Neuronal stem cell (in vitro differentiated cells): Measurements from ENCODE around the gene ROBO1.

Source experiments
- DNase-seq: peaks from one replicate; pipeline ENCODE4 v3.0.0-alpha.2; 2013; ENCODE audit warnings: low spot score
- H2AFZ ChIP-seq: one replicate; pipeline ENCODE4 v1.6.1; 2013; ENCODE audit warnings: mild to moderate bottlenecking, low read length, inconsistent platforms
- H2AK5ac ChIP-seq: 2 replicates; pipeline ENCODE4 v1.6.1; 2013; ENCODE audit warnings: low read depth, mild to moderate bottlenecking, inconsistent platforms, low read length, moderate library complexity, mixed read lengths
- H2BK120ac ChIP-seq: 2 replicates; pipeline ENCODE4 v1.6.1; 2013; ENCODE audit warnings: low read depth, mild to moderate bottlenecking, inconsistent platforms, low read length, moderate library complexity, mixed read lengths
- H2BK12ac ChIP-seq: one replicate; pipeline ENCODE4 v1.6.1; 2013; ENCODE audit warnings: low read length, inconsistent platforms
- H2BK15ac ChIP-seq: 2 replicates; pipeline ENCODE4 v1.6.1; 2013; ENCODE audit warnings: mild to moderate bottlenecking, low read length, inconsistent platforms, mixed read lengths
- H2BK5ac ChIP-seq: one replicate; pipeline ENCODE4 v1.6.1; 2013; ENCODE audit warnings: inconsistent platforms, mild to moderate bottlenecking, low read length, moderate library complexity
- H3K14ac ChIP-seq: one replicate; pipeline ENCODE4 v1.6.1; 2013; ENCODE audit warnings: low read length, inconsistent platforms
- H3K18ac ChIP-seq: 2 replicates; pipeline ENCODE4 v1.6.1; 2013; ENCODE audit warnings: low read length, inconsistent platforms
- H3K23ac ChIP-seq: 2 replicates; pipeline ENCODE4 v1.6.1; 2013; ENCODE audit warnings: low read depth, mild to moderate bottlenecking, mixed read lengths, low read length, inconsistent platforms; ENCODE audit not compliant: poor library complexity
- H3K27ac ChIP-seq: replicated peaks from 3 replicates; pipeline ENCODE4 v1.5.1; 2013; ENCODE audit warnings: low read length, inconsistent platforms
- H3K27me3 ChIP-seq, 3 experiments: 2 replicates each; pipeline ENCODE4 v1.6.1; 2013; ENCODE audit warnings: low read length in 3 of 3, mild to moderate bottlenecking in 2 of 3, inconsistent platforms in 1 of 3, low read depth in 1 of 3, mixed read lengths in 1 of 3, moderate library complexity in 1 of 3; ENCODE audit not compliant: control insufficient read depth in 3 of 3, insufficient read depth in 3 of 3
- H3K36me3 ChIP-seq, 2 donors: replicated peaks in 1 of 2; 2 replicates each; pipeline ENCODE4 v1.6.1; 2013; ENCODE audit warnings: low read length in 2 of 2; ENCODE audit not compliant: control insufficient read depth in 2 of 2, insufficient read depth in 2 of 2
- H3K4ac ChIP-seq: 2 replicates; pipeline ENCODE4 v1.6.1; 2013; ENCODE audit warnings: inconsistent platforms, mild to moderate bottlenecking, low read length, moderate library complexity
- H3K4me1 ChIP-seq, 2 donors: 1 replicate in 1 of 2; 2 replicates in 1 of 2; pipeline ENCODE4 v1.6.1; 2013; ENCODE audit warnings: low read length in 2 of 2, low read depth in 1 of 2; ENCODE audit not compliant: control insufficient read depth in 2 of 2, insufficient read depth in 1 of 2
- H3K4me2 ChIP-seq: one replicate; pipeline ENCODE4 v1.6.1; 2013; ENCODE audit warnings: mild to moderate bottlenecking, low read length, inconsistent platforms; ENCODE audit not compliant: insufficient read depth, poor library complexity, severe bottlenecking
- H3K4me3 ChIP-seq, 2 donors: 2 replicates each; pipeline ENCODE4 v1.5.1; 2013; ENCODE audit warnings: low read length in 2 of 2, mild to moderate bottlenecking in 2 of 2, inconsistent platforms in 1 of 2, moderate library complexity in 1 of 2
- H3K79me1 ChIP-seq: one replicate; pipeline ENCODE4 v1.6.1; 2013; ENCODE audit warnings: low read depth, mild to moderate bottlenecking, inconsistent platforms, low read length, moderate library complexity
- H3K9ac ChIP-seq: one replicate; pipeline ENCODE4 v1.6.1; 2013; ENCODE audit warnings: mild to moderate bottlenecking, low read depth, low read length, inconsistent platforms; ENCODE audit not compliant: poor library complexity
- H3K9me3 ChIP-seq, 2 donors: replicated peaks in 1 of 2; 2 replicates each; pipeline versions ENCODE3 to v1.6.1; 2013; ENCODE audit warnings: low read length in 2 of 2, mild to moderate bottlenecking in 2 of 2, inconsistent platforms in 1 of 2, low read depth in 1 of 2, mixed read lengths in 1 of 2, moderate library complexity in 1 of 2; ENCODE audit not compliant: control insufficient read depth in 2 of 2, insufficient read depth in 1 of 2
- H4K8ac ChIP-seq: one replicate; pipeline ENCODE4 v1.6.1; 2013; ENCODE audit warnings: low read depth, mild to moderate bottlenecking, inconsistent platforms, low read length, moderate library complexity
- H4K91ac ChIP-seq: one replicate; pipeline ENCODE4 v1.6.1; 2013; ENCODE audit warnings: low read length, low read depth, mild to moderate bottlenecking, inconsistent platforms; ENCODE audit not compliant: poor library complexity
- WGBS, 2 donors: extraction: QIAGEN DNeasy Blood & Tissue Kit; methylation state at CpG; one replicate each; pipeline ENCODE4 v1.1.7; 2013; ENCODE audit warnings: missing lambda C conversion rate in 2 of 2, mixed read lengths in 1 of 2; ENCODE audit not compliant: insufficient read length in 2 of 2, insufficient replicate concordance in 1 of 2; ENCODE audit errors: extremely low coverage in 2 of 2; 5-methylcytosine and 5-hydroxymethylcytosine counted together

ROBO1 gene

DNA sequence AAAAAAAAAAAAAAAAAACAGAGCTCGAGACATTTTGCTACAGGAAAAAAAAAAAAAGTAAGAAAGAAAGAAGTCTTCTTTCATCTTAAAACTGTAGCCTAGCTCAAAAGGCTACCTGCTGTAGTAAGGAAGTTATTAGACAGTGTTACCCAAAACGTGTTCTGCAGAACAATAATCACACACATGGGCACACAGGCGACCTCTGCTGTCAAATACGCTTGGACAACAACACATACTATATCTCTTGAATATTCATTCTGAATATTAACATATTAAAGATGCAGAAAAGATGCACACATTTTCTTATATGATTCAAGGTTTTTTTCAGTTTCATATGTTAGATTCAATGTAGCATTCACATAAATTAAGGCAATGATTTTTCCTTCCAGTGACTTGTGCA is 215.8 kb downstream of the ROBO1 start:
- Histone ChIP-seq H2BK15ac (no peak overlapping the region), H3K79me1 (no peaks in the 10 kb centered on the region), H3K27ac (no peak overlapping the region), H2BK120ac (no peak overlapping the region), H3K36me3 (no peaks in the 10 kb centered on the region), H3K18ac (no peak overlapping the region), H2BK5ac (no peak overlapping the region), H3K27me3 (no peaks in the 10 kb centered on the region), H3K23ac (no peak overlapping the region), H3K4me2 (no peak overlapping the region), H3K9ac (no peak overlapping the region), H2AK5ac (no peak overlapping the region), H2BK12ac (no peak overlapping the region), H3K9me3 (no peaks in the 10 kb centered on the region), H4K8ac (no peak overlapping the region), H3K4ac (no peak overlapping the region), H4K91ac (no peak overlapping the region), H3K4me1 (no peaks in the 10 kb centered on the region), H3K14ac (no peak overlapping the region), H3K4me3 (no peak overlapping the region), H2AFZ (no peak overlapping the region)
- no peak for DNase-seq
- no CpG with 5 or more reads among the region's 4 CpGs for WGBS, 2 donors

DNA sequence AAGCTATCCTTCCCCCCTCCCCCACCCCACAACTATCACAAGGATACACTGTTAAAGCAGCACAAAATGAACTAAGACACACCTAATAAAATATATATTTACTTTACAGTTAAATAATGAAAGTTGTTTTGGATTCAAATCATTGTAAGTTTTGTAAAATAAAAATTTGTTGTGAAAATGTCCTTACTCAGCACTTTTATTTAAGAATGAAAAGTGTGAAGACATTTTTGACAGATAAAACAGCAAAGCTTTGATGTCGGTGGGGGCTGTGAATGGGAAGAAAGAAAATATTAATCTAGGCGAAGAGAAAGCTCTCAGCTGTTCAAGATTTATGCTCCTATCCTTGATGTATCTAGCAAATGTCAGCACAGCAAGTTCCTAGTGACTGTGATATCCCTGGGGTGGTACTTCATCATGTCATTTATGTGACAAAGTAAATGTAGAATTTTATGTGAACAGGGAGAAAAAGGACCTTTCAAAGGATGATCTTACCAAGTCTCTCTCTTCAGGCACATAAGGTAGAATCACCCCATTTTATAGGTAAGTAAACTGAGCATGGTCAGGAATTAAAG is 216.4 kb downstream of the ROBO1 start:
- H2BK15ac ChIP-seq = no peak overlapping the region
- H2BK12ac ChIP-seq = no peak overlapping the region
- no peak overlapping the region for H3K4me3 ChIP-seq
- no peaks in the 10 kb centered on the region for H3K27me3 ChIP-seq
- no peak overlapping the region for H4K8ac ChIP-seq
- no peak overlapping the region for H3K14ac ChIP-seq
- no peak overlapping the region for H3K4ac ChIP-seq
- WGBS, 2 donors = no CpG with 5 or more reads among the region's 2 CpGs
- H3K23ac ChIP-seq = no peak overlapping the region
- no peaks in the 10 kb centered on the region for H3K9me3 ChIP-seq
- DNase-seq = no peak
- H2AFZ ChIP-seq = no peak overlapping the region
- no peak overlapping the region for H3K27ac ChIP-seq
- no peak overlapping the region for H4K91ac ChIP-seq
- H3K4me2 ChIP-seq = no peak overlapping the region
- H2AK5ac ChIP-seq = no peak overlapping the region
- H3K18ac ChIP-seq = no peak overlapping the region
- H2BK5ac ChIP-seq = no peak overlapping the region
- H3K4me1 ChIP-seq = no peaks in the 10 kb centered on the region
- H3K36me3 ChIP-seq = no peaks in the 10 kb centered on the region
- H2BK120ac ChIP-seq = no peak overlapping the region
- H3K9ac ChIP-seq = no peak overlapping the region
- no peaks in the 10 kb centered on the region for H3K79me1 ChIP-seq

DNA sequence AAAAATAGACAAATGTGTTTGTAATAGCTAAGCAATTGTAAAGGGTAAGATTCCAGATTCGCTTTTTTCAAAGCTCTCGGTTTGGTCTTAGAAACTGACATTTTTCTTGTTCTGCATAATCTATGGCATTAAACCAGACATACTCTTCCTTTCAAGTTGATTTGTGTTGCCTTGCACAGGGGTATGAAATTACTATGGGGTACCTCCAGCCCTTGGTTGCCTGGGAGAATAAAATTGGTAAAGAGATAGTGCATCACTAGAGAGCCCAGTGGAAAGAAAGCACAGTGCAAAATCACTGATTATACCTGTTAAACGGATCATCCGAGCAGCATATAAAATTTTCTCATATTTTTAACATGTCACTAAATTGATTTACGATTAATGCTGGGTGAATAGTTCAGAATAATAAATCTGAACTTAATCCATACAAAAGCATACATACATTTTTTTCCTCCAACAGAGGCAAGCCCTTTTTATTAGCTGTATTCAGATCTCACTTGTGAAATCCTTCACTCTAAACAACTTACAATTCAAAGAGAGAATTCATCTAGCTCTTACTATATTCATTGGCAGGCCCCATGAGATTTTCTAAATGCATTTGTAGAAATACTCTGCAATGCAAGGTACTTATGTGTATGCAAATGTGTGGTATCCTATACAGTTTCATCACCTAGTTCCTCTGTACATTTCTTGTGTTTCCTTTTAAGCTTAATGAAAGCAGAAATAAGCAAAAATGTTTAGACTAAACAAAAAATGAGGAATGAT is 224.4 kb downstream of the ROBO1 start:
- Histone ChIP-seq H3K18ac (no peak overlapping the region), H2AK5ac (no peak overlapping the region), H3K23ac (no peak overlapping the region), H3K4me3 (no peak overlapping the region), H2BK120ac (no peak overlapping the region), H3K9me3 (no peaks in the 10 kb centered on the region), H3K27ac (no peak overlapping the region), H3K4ac (no peak overlapping the region), H4K91ac (no peak overlapping the region), H4K8ac (no peak overlapping the region), H2BK12ac (no peak overlapping the region), H2AFZ (peak overlapping the region; percentile 1), H3K4me1 (no peaks in the 10 kb centered on the region), H3K79me1 (no peaks in the 10 kb centered on the region), H3K4me2 (no peak overlapping the region), H3K36me3 (no peaks in the 10 kb centered on the region), H3K14ac (no peak overlapping the region), H3K27me3 (no peaks in the 10 kb centered on the region), H2BK5ac (no peak overlapping the region), H3K9ac (no peak overlapping the region), H2BK15ac (no peak overlapping the region)
- no CpG with 5 or more reads among the region's 5 CpGs for WGBS, 2 donors
- no peak for DNase-seq

DNA sequence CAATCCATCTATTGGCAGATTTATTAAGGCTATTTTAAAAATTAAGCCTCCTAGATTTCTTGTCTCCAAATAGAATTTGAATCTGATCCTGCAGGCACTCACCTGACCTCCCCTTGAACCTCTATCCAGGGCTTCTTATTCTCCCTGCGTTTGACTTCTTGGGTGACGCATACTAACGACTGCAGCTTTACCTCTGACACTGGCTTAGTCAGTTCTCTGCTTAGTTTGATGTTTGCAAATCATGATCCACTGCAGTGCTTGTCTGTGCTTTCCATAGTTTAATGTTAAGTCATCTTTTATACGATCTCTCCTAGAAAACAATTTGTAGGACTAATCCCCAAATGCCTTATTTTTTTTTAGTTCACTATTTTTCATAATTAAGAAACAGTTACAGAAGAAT is 233.1 kb downstream of the ROBO1 start:
- Histone ChIP-seq H4K8ac (no peak overlapping the region), H3K27me3 (no peaks in the 10 kb centered on the region), H3K79me1 (no peaks in the 10 kb centered on the region), H3K27ac (no peak overlapping the region), H2BK5ac (no peak overlapping the region), H2BK120ac (no peak overlapping the region), H2BK15ac (no peak overlapping the region), H3K9me3 (no peaks in the 10 kb centered on the region), H3K18ac (no peak overlapping the region), H3K4me2 (no peak overlapping the region), H3K9ac (no peak overlapping the region), H4K91ac (no peak overlapping the region), H3K36me3 (no peaks in the 10 kb centered on the region), H2AFZ (no peak overlapping the region), H3K4me3 (no peak overlapping the region), H2AK5ac (no peak overlapping the region), H2BK12ac (no peak overlapping the region), H3K4me1 (no peaks in the 10 kb centered on the region), H3K23ac (no peak overlapping the region), H3K14ac (no peak overlapping the region), H3K4ac (no peak overlapping the region)
- no peak for DNase-seq
- WGBS, 2 donors = no CpG with 5 or more reads among the region's 4 CpGs
